Ishikawa (cell line): ENCODE measurements around the gene ARHGEF17.

Experiments used
- CEBPB ChIP-seq: IDR thresholded peaks from 2 replicates; pipeline ENCODE4 v1.6.1; 2012
- CREB1 ChIP-seq: IDR thresholded peaks from 2 replicates; pipeline ENCODE4 v1.6.1; 2012; ENCODE audit warnings: low read depth
- EGR1 ChIP-seq: IDR thresholded peaks from 2 replicates; pipeline ENCODE4 v1.6.1; 2012
- EP300 ChIP-seq: IDR thresholded peaks from 2 replicates; pipeline ENCODE4 v1.6.1; 2012; ENCODE audit warnings: borderline replicate concordance
- FOXM1 ChIP-seq: IDR thresholded peaks from 2 replicates; pipeline ENCODE4 v1.6.1; 2012; ENCODE audit warnings: low read depth, borderline replicate concordance
- MAX ChIP-seq: IDR thresholded peaks from 2 replicates; pipeline ENCODE4 v1.6.1; 2012
- NFIC ChIP-seq: IDR thresholded peaks from 2 replicates; pipeline ENCODE4 v1.6.1; 2012
- RAD21 ChIP-seq: IDR thresholded peaks from 2 replicates; pipeline ENCODE4 v1.6.1; 2012; ENCODE audit warnings: low read depth
- REST ChIP-seq: IDR thresholded peaks from 2 replicates; pipeline ENCODE4 v1.6.1; 2012; ENCODE audit warnings: low read depth, mild to moderate bottlenecking
- TAF1 ChIP-seq: IDR thresholded peaks from 2 replicates; pipeline ENCODE4 v1.6.1; 2012; ENCODE audit warnings: low read depth, mild to moderate bottlenecking
- TCF12 ChIP-seq: IDR thresholded peaks from 2 replicates; pipeline ENCODE4 v1.6.1; 2012; ENCODE audit warnings: low read depth
- TEAD4 ChIP-seq: IDR thresholded peaks from 2 replicates; pipeline ENCODE4 v1.6.1; 2012
- YY1 ChIP-seq: IDR thresholded peaks from 2 replicates; pipeline ENCODE4 v1.6.1; 2012; ENCODE audit warnings: low read depth
- ZBTB7A ChIP-seq: IDR thresholded peaks from 2 replicates; pipeline ENCODE4 v1.6.1; 2012; ENCODE audit warnings: low read depth
- TF ChIP-seq, protein P1 (sequence below): IDR thresholded peaks from 2 replicates; pipeline ENCODE4 v1.6.1; 2012

ARHGEF17 gene

GRCh38 chr11:73325036-73325981, 17.2 kb downstream of the ARHGEF17 start:
- no peak for TF ChIP-seq TAF1
- TF ChIP-seq EGR1, result no peak
- no peak for TF ChIP-seq CEBPB
- no peak for TF ChIP-seq YY1
- TF ChIP-seq MAX, result no peak
- TF ChIP-seq TEAD4, result no peak
- no peak for TF ChIP-seq RAD21
- TF ChIP-seq EP300, result no peak
- TF ChIP-seq TCF12, result no peak
- no peak for TF ChIP-seq CREB1
- TF ChIP-seq NFIC, result no peak
- TF ChIP-seq ZBTB7A, result no peak
- TF ChIP-seq, protein P1, sequence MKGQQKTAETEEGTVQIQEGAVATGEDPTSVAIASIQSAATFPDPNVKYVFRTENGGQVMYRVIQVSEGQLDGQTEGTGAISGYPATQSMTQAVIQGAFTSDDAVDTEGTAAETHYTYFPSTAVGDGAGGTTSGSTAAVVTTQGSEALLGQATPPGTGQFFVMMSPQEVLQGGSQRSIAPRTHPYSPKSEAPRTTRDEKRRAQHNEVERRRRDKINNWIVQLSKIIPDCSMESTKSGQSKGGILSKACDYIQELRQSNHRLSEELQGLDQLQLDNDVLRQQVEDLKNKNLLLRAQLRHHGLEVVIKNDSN, result no peak
- no peak for TF ChIP-seq FOXM1
- TF ChIP-seq REST, result no peak

- no peak; the same call in 1 of the 2 replicates for TF ChIP-seq EP300
- peak; percentile 55; the same call in 1 of the 2 replicates for TF ChIP-seq MAX
- TF ChIP-seq REST, result no peak
- no peak for TF ChIP-seq RAD21
Observed at GRCh38 chr11:73326929-73327811, 19.1 kb downstream of the ARHGEF17 start.

- TF ChIP-seq ZBTB7A, result no peak
- TF ChIP-seq REST, result no peak
- TF ChIP-seq MAX, result no peak
- TF ChIP-seq TAF1, result no peak
- TF ChIP-seq FOXM1, result no peak
- no peak for TF ChIP-seq TCF12
- TF ChIP-seq RAD21, result no peak
- no peak for TF ChIP-seq YY1
- no peak for TF ChIP-seq TEAD4
- no peak for TF ChIP-seq EP300
- TF ChIP-seq, protein P1, result no peak
Observed at GRCh38 chr11:73327812-73328364, 19.8 kb downstream of the ARHGEF17 start.
